HFF-Myc (cell line): Measurements from ENCODE around the gene LARP1.
"Not testable (repeated sequence)": the region's sequence is repeated elsewhere in the genome, so short reads cannot be mapped to it uniquely, and the experiment has no call there.

Experiments
- DNase-seq: peaks from one replicate; pipeline ENCODE4 v3.0.0-alpha.2; 2011; ENCODE audit warnings: low read depth; ENCODE audit errors: extremely low read depth
- H3K4me3 ChIP-seq: replicated peaks from 2 replicates; pipeline ENCODE4 v1.5.1; 2011; ENCODE audit warnings: low read depth, mild to moderate bottlenecking, control low read depth, low read length
- CTCF ChIP-seq: IDR thresholded peaks from 2 replicates; pipeline ENCODE4 v1.5.1; 2012; ENCODE audit warnings: mild to moderate bottlenecking, low read depth, low read length, control low read depth; ENCODE audit errors: missing control alignments

Gene LARP1

GRCh38 chr5:154830219-154830595 lies 75.0 kb downstream of the LARP1 start:
- H3K4me3 ChIP-seq: no peak overlapping the region
- DNase-seq: no peak
- no peak for TF ChIP-seq CTCF

- TF ChIP-seq CTCF: no peak
- DNase-seq: no peak
- no peak overlapping the region for H3K4me3 ChIP-seq
These were observed 75.4 kb downstream of the LARP1 start for GRCh38 chr5:154830596-154830995.

- DNase-seq: no peak
- H3K4me3 ChIP-seq: no peak overlapping the region
- TF ChIP-seq CTCF: no peak
These were observed 76.3 kb downstream of the LARP1 start for GRCh38 chr5:154831451-154831850.

GRCh38 chr5:154832804-154833203 lies 77.6 kb downstream of the LARP1 start:
- H3K4me3 ChIP-seq, DNase-seq: not testable (repeated sequence)

- no peak for TF ChIP-seq CTCF
- no peak for DNase-seq
- H3K4me3 ChIP-seq: no peak overlapping the region
These were observed 78.9 kb downstream of the LARP1 start for GRCh38 chr5:154834053-154834452.

- H3K4me3 ChIP-seq, DNase-seq: not testable (repeated sequence)
These were observed 80.5 kb downstream of the LARP1 start for GRCh38 chr5:154835701-154836052.

GRCh38 chr5:154836225-154836624 lies 81.0 kb downstream of the LARP1 start:
- no peak for TF ChIP-seq CTCF
- no peak overlapping the region for H3K4me3 ChIP-seq
- no peak for DNase-seq

GRCh38 chr5:154837009-154837901 lies 82.1 kb downstream of the LARP1 start:
- H3K4me3 ChIP-seq: no peak overlapping the region
- no peak for TF ChIP-seq CTCF

More at GRCh38 chr5:154837009-154837901, 82.1 kb downstream of the LARP1 start:
- DNase-seq: no peak
